ENCODE results near the gene FAM228B.

DNA sequence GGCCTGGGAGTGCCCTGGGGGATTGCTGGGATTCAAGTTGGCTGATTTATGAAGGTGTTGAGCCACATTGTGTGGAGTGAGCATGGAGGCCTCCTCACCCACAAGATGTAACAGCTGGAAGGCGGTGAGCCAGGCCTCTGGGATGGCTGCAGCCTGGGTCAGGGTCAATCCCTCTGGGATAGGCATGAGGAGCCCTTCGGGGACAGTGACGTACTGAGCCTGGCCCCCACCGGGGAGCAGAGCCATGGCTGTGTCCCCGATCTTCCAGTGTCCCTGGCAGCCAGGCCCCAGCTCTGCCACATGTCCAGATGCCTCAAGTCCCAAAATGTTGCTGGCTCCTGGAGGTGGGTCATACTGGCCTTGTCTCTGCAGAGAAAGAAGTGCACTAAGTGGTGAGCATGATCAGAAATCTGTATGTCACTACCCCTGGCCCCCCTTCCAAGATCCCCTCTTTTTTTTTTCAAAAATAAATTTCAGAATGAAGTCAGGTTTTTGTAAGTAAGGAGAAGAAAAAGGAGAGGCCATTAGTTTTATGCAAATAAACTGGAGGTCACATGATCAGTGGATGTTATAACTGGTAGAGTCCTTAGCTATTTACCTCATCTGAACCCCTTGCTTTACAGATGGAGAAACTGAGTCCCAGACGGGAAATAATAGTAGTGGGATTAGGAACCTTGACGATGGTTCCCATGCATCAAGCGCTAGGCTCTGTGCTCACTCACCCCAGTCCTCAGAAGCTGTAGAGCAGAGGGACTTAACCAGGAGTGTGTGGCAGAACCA lies 40.3 kb upstream of the FAM228B start:
- no peak for TF ChIP-seq POLR2AphosphoS5 (IDR thresholded peaks at IDR 0.05; ENCODE audit: low read depth, low read length)
- no peak for TF ChIP-seq POLR2A (IDR thresholded peaks at IDR 0.05; ENCODE audit: low read depth, low read length)
- TF ChIP-seq POU2F2 (IDR thresholded peaks at IDR 0.05; ENCODE audit: low read depth, low read length): no peak

Data from GM12891 (cell line).